Endometrial microvascular endothelial cells (primary cell): ENCODE results near the gene TCERG1. TPM values are rescaled to one million over a fixed set of nuclear protein-coding genes. Genes with fewer than 3 reads are reported as not detected.
"Not testable (repeated sequence)": the region's sequence is repeated elsewhere in the genome, so short reads cannot be mapped to it uniquely, and the experiment has no call there.

Experiments
- in situ Hi-C: cut with HindIII; loops from 2 replicates; pipeline ENCODE4 v1.10.0; 2017; ENCODE audit warnings: low sequenced_read_pairs, low pct_unique_long_range_greater_than_20kb; ENCODE audit errors: inconsistent ontology term
- total RNA-seq: library from RNA; depleted of rRNA; stranded (reverse); fragments of >200 nt; gene quantifications from one replicate; pipeline ENCODE4 v1.2.3, GENCODE V29; 2015; ENCODE audit errors: inconsistent ontology term

Gene TCERG1
- total RNA-seq, 1 donor from 2014 or later, result 44.2 TPM

- in situ Hi-C loops, result no loop called here
Observed at GRCh38 chr5:146548781-146549449, 101.8 kb downstream of the TCERG1 start.

GRCh38 chr5:146549615-146550014 lies 102.5 kb downstream of the TCERG1 start:
- in situ Hi-C loops, result no loop called here

- in situ Hi-C loops, result no loop called here
Observed at GRCh38 chr5:146553446-146553845, 106.3 kb downstream of the TCERG1 start.

GRCh38 chr5:146556884-146557283 lies 109.8 kb downstream of the TCERG1 start:
- in situ Hi-C loops, result not testable (repeated sequence)

GRCh38 chr5:146560205-146560812 lies 113.2 kb downstream of the TCERG1 start:
- in situ Hi-C loops, result no loop called here

Other genes starting within 250 kb of the TCERG1 start
- 12.5 TPM for gene RBM27, start 243.7 kb upstream of the TCERG1 start, total RNA-seq
- not detected for gene POU4F3, start 108.5 kb upstream of the TCERG1 start, total RNA-seq
- not detected for gene GPR151, start 68.9 kb downstream of the TCERG1 start, total RNA-seq